GM23338 (cell line): ENCODE measurements around the gene ANKMY2. TPM values are rescaled to one million over a fixed set of nuclear protein-coding genes. Genes with fewer than 3 reads are reported as not detected.

Experiments used
- ATAC-seq: fragments of 200-7000 bp; cut with Tn5 transposase; 3 replicates; pipeline ENCODE4 v1.9.1; 2020
- DNase-seq: peaks from one replicate; pipeline ENCODE4 v3.0.0-alpha.2; 2015; ENCODE audit warnings: low spot score
- H2AFZ ChIP-seq: fragments of 200-600 bp; sonication (generic); 2 replicates; pipeline ENCODE4 v1.8.0; 2016; ENCODE audit warnings: antibody characterized with exemption, mild to moderate bottlenecking, moderate library complexity
- H3F3A ChIP-seq: fragments of 200-600 bp; sonication (generic); replicated peaks from 2 replicates; pipeline ENCODE4 v1.8.0; 2017; ENCODE audit warnings: antibody characterized with exemption, mixed run types, low read depth
- H3K27ac ChIP-seq: fragments of 200-600 bp; sonication (generic); 2 replicates; pipeline ENCODE4 v1.6.1; 2016; ENCODE audit warnings: low read depth
- H3K27me3 ChIP-seq: fragments of 200-600 bp; sonication (generic); 2 replicates; pipeline ENCODE4 v1.8.0; 2016; ENCODE audit warnings: mild to moderate bottlenecking, mixed run types, moderate library complexity; ENCODE audit not compliant: insufficient read depth
- H3K36me3 ChIP-seq: fragments of 200-600 bp; sonication (generic); 2 replicates; pipeline ENCODE4 v1.8.0; 2016; ENCODE audit warnings: mild to moderate bottlenecking; ENCODE audit not compliant: insufficient read depth
- H3K4me1 ChIP-seq: fragments of 200-600 bp; sonication (generic); 2 replicates; pipeline ENCODE4 v1.8.0; 2016; ENCODE audit warnings: mild to moderate bottlenecking, moderate library complexity; ENCODE audit not compliant: insufficient read depth
- H3K4me2 ChIP-seq: fragments of 200-600 bp; sonication (generic); 2 replicates; pipeline ENCODE4 v1.7.1; 2017; ENCODE audit warnings: mixed run types
- H3K4me3 ChIP-seq: fragments of 200-600 bp; sonication (generic); 2 replicates; pipeline ENCODE4 v1.6.1; 2016; ENCODE audit warnings: mixed run types
- H3K79me2 ChIP-seq: fragments of 200-600 bp; sonication (generic); replicated peaks from 2 replicates; pipeline ENCODE4 v1.8.0; 2017; ENCODE audit warnings: mild to moderate bottlenecking; ENCODE audit not compliant: insufficient read depth
- H3K9me2 ChIP-seq: fragments of 200-600 bp; sonication (generic); 2 replicates; pipeline ENCODE4 v1.8.0; 2017; ENCODE audit not compliant: insufficient read depth
- H4K20me1 ChIP-seq: fragments of 200-600 bp; sonication (generic); replicated peaks from 2 replicates; pipeline ENCODE4 v1.8.0; 2017; ENCODE audit warnings: mild to moderate bottlenecking; ENCODE audit not compliant: insufficient read depth
- H3K27ac Mint-ChIP-seq: 2 replicates; pipeline ENCODE4 v1.8.0; 2020; ENCODE audit warnings: inconsistent platforms, mild to moderate bottlenecking, moderate library complexity, mixed read lengths
- H3K27me3 Mint-ChIP-seq: 3 replicates; pipeline ENCODE4 v1.8.0; 2022; ENCODE audit warnings: low read depth, mild to moderate bottlenecking, moderate library complexity, mixed read lengths, inconsistent platforms; ENCODE audit not compliant: insufficient read depth, poor library complexity
- H3K36me3 Mint-ChIP-seq: 3 replicates; pipeline ENCODE4 v1.8.0; 2021; ENCODE audit warnings: low read depth, mild to moderate bottlenecking, inconsistent platforms, moderate library complexity, mixed read lengths
- H3K4me1 Mint-ChIP-seq: 3 replicates; pipeline ENCODE4 v1.8.0; 2020; ENCODE audit warnings: mild to moderate bottlenecking, inconsistent platforms, mixed read lengths
- H3K4me3 Mint-ChIP-seq: 3 replicates; pipeline ENCODE4 v1.8.0; 2021; ENCODE audit warnings: moderate library complexity, mild to moderate bottlenecking, inconsistent platforms, mixed read lengths
- H3K9me3 Mint-ChIP-seq: 3 replicates; pipeline ENCODE4 v1.8.0; 2020; ENCODE audit warnings: moderate library complexity, mild to moderate bottlenecking, inconsistent platforms, mixed read lengths
- CREB1 ChIP-seq: fragments of 250-450 bp; sonication (Bioruptor Pico); IDR thresholded peaks from 2 replicates; pipeline ENCODE4 v1.5.0; 2020; ENCODE audit warnings: low read depth, mild to moderate bottlenecking, moderate library complexity
- EZH2 ChIP-seq: fragments of 200-600 bp; sonication (generic); IDR thresholded peaks from one replicate; pipeline ENCODE4 v1.8.0; 2017; ENCODE audit warnings: antibody characterized with exemption, mild to moderate bottlenecking, low read depth; ENCODE audit not compliant: unreplicated experiment
- EZH2phosphoT487 ChIP-seq: fragments of 200-600 bp; sonication (generic); IDR thresholded peaks from one replicate; pipeline ENCODE4 v1.8.1; 2018; ENCODE audit warnings: antibody characterized with exemption; ENCODE audit not compliant: unreplicated experiment
- JUNB ChIP-seq: IDR thresholded peaks from one replicate; pipeline ENCODE4 v1.6.1; 2016; ENCODE audit warnings: antibody characterized with exemption; ENCODE audit not compliant: unreplicated experiment
- NANOG ChIP-seq: IDR thresholded peaks from 2 replicates; pipeline ENCODE4 v1.6.1; 2016; ENCODE audit warnings: antibody characterized with exemption, borderline replicate concordance
- POLR2AphosphoS5 ChIP-seq: IDR thresholded peaks from 2 replicates; pipeline ENCODE4 v1.6.1; 2016; ENCODE audit warnings: antibody characterized with exemption, low read depth
- STAT1 ChIP-seq: IDR thresholded peaks from one replicate; pipeline ENCODE4 v1.6.1; 2016; ENCODE audit warnings: antibody characterized with exemption; ENCODE audit not compliant: unreplicated experiment
- ZNF114 ChIP-seq: fragments of 250-450 bp; sonication (Bioruptor Pico); IDR thresholded peaks from 2 replicates; pipeline ENCODE4 v1.5.0; 2020; ENCODE audit warnings: mild to moderate bottlenecking, moderate library complexity
- ZNF331 ChIP-seq: fragments of 250-450 bp; sonication (Bioruptor Pico); IDR thresholded peaks from 2 replicates; pipeline ENCODE4 v1.5.0; 2020; ENCODE audit warnings: low read depth, mild to moderate bottlenecking, moderate library complexity
- polyA plus RNA-seq: library from polyadenylated mRNA; unstranded; fragments of >200 nt; fragmentation: Nextera tagmentation; extraction: Ambion mirVana; gene quantifications from 2 replicates; pipeline ENCODE4 v1.2.1, GENCODE V29; 2016
- total RNA-seq: library from RNA; depleted of rRNA; stranded (reverse); fragments of >200 nt; shearing (Covaris generic); gene quantifications from 2 replicates; pipeline ENCODE4 v1.2.3, GENCODE V29; 2014
- TF ChIP-seq, protein P1 (sequence below): IDR thresholded peaks from 2 replicates; pipeline ENCODE4 v1.6.1; 2016; ENCODE audit warnings: antibody characterized with exemption
- TF ChIP-seq, protein P2 (sequence below): fragments of 250-450 bp; sonication (Bioruptor Pico); IDR thresholded peaks from 2 replicates; pipeline ENCODE4 v1.5.0; 2020; ENCODE audit warnings: mild to moderate bottlenecking, moderate library complexity
- TF ChIP-seq, protein P3 (sequence below): IDR thresholded peaks from one replicate; pipeline ENCODE4 v1.6.1; 2018; ENCODE audit warnings: antibody characterized with exemption; ENCODE audit not compliant: unreplicated experiment
- TF ChIP-seq, protein P4 (sequence below), 2 experiments: fragments of 200-600 bp in 1 of 2; sonication (generic) in 1 of 2; conservative IDR thresholded peaks; 2 replicates each; pipeline versions ENCODE4 v1.5.1 to v1.6.1; 2016 to 2017; ENCODE audit warnings: antibody characterized with exemption in 2 of 2, low read depth in 2 of 2, mild to moderate bottlenecking in 2 of 2, moderate library complexity in 1 of 2

The ANKMY2 gene
- total and polyA plus RNA-seq, 2 experiments from 2014 or later = 4.4 to 9.5 TPM

DNA sequence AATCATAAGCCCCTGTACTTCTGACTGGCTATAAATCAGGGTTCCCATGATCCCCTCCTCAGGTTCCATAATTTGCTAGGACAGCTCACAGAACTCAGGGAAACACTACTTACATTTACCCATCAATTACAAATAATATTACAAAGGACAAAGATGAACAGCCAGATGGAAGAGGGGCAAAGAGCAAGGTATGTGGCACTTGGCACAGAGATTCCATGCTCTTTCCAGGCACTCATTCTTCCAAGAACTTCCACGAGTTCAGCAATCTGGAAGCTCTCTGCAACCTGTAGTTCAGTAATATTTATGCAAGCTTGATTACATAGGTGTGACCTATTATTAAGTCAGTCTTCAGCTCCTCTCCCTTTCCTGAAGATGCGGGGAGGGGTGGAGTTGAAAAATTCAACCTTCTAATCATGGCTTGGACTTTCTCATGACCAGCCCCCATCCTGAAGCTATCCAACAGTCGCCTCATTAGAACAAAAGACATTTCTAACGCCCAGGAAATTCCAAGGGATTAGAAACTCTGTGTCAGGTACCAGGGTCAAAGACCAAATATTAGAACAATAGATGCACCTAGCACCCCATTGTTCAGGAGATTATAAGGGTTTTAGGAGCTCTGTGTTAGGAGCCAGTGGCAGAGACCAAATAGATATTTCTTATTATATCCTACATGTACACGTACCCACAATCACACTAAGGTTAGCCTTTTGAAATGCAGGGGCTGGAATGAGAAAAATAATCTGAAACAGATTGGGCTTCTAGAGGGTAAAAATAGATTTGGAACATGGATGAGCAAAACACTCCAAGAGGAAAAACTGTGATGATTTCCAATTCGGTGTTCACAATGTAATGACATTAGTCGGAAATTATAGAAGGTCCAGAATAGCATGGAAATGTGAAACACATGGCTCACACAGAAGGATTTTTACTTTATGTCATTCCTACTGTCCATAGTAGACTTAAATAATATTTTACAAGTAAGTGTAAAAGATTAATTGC is 7.0 kb downstream of the ANKMY2 start:
- H3K9me3 Mint-ChIP-seq = no peaks in the 10 kb centered on the region
- Histone ChIP-seq H2AFZ (no peak overlapping the region), H4K20me1 (no peaks in the 10 kb centered on the region), H3K9me2 (no peaks in the 10 kb centered on the region), H3K4me2 (no peak overlapping the region), H3F3A (no peaks in the 10 kb centered on the region), H3K27me3 (no peaks in the 10 kb centered on the region), H3K4me3 (no peak overlapping the region), H3K36me3 (no peaks in the 10 kb centered on the region), H3K4me1 (no peaks in the 10 kb centered on the region; the same call in 1 of the 2 replicates), H3K79me2 (no peaks in the 10 kb centered on the region; the same call in 1 of the 2 replicates), H3K27ac (no peak overlapping the region)
- peak overlapping the region; percentile 29; the same call in 1 of the 2 replicates for H3K27ac Mint-ChIP-seq
- DNase-seq = no peak
- H3K4me1 Mint-ChIP-seq = peaks cover 18% of the 10 kb centered on the region; the same call in 2 of the 3 replicates
- ATAC-seq = no peak
- H3K36me3 Mint-ChIP-seq = no peaks in the 10 kb centered on the region
- no peaks in the 10 kb centered on the region for H3K27me3 Mint-ChIP-seq
- TF ChIP-seq JUNB (no peak), EZH2phosphoT487 (no peak), ZNF114 (no peak), EZH2 (no peak), ZNF331 (CRISPR knock-in tag) (no peak), CREB1 (CRISPR knock-in tag) (no peak), STAT1 (no peak), POLR2AphosphoS5 (no peak), NANOG (no peak)
- TF ChIP-seq, protein P1, sequence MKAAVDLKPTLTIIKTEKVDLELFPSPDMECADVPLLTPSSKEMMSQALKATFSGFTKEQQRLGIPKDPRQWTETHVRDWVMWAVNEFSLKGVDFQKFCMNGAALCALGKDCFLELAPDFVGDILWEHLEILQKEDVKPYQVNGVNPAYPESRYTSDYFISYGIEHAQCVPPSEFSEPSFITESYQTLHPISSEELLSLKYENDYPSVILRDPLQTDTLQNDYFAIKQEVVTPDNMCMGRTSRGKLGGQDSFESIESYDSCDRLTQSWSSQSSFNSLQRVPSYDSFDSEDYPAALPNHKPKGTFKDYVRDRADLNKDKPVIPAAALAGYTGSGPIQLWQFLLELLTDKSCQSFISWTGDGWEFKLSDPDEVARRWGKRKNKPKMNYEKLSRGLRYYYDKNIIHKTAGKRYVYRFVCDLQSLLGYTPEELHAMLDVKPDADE = no peak
- TF ChIP-seq, protein P2, sequence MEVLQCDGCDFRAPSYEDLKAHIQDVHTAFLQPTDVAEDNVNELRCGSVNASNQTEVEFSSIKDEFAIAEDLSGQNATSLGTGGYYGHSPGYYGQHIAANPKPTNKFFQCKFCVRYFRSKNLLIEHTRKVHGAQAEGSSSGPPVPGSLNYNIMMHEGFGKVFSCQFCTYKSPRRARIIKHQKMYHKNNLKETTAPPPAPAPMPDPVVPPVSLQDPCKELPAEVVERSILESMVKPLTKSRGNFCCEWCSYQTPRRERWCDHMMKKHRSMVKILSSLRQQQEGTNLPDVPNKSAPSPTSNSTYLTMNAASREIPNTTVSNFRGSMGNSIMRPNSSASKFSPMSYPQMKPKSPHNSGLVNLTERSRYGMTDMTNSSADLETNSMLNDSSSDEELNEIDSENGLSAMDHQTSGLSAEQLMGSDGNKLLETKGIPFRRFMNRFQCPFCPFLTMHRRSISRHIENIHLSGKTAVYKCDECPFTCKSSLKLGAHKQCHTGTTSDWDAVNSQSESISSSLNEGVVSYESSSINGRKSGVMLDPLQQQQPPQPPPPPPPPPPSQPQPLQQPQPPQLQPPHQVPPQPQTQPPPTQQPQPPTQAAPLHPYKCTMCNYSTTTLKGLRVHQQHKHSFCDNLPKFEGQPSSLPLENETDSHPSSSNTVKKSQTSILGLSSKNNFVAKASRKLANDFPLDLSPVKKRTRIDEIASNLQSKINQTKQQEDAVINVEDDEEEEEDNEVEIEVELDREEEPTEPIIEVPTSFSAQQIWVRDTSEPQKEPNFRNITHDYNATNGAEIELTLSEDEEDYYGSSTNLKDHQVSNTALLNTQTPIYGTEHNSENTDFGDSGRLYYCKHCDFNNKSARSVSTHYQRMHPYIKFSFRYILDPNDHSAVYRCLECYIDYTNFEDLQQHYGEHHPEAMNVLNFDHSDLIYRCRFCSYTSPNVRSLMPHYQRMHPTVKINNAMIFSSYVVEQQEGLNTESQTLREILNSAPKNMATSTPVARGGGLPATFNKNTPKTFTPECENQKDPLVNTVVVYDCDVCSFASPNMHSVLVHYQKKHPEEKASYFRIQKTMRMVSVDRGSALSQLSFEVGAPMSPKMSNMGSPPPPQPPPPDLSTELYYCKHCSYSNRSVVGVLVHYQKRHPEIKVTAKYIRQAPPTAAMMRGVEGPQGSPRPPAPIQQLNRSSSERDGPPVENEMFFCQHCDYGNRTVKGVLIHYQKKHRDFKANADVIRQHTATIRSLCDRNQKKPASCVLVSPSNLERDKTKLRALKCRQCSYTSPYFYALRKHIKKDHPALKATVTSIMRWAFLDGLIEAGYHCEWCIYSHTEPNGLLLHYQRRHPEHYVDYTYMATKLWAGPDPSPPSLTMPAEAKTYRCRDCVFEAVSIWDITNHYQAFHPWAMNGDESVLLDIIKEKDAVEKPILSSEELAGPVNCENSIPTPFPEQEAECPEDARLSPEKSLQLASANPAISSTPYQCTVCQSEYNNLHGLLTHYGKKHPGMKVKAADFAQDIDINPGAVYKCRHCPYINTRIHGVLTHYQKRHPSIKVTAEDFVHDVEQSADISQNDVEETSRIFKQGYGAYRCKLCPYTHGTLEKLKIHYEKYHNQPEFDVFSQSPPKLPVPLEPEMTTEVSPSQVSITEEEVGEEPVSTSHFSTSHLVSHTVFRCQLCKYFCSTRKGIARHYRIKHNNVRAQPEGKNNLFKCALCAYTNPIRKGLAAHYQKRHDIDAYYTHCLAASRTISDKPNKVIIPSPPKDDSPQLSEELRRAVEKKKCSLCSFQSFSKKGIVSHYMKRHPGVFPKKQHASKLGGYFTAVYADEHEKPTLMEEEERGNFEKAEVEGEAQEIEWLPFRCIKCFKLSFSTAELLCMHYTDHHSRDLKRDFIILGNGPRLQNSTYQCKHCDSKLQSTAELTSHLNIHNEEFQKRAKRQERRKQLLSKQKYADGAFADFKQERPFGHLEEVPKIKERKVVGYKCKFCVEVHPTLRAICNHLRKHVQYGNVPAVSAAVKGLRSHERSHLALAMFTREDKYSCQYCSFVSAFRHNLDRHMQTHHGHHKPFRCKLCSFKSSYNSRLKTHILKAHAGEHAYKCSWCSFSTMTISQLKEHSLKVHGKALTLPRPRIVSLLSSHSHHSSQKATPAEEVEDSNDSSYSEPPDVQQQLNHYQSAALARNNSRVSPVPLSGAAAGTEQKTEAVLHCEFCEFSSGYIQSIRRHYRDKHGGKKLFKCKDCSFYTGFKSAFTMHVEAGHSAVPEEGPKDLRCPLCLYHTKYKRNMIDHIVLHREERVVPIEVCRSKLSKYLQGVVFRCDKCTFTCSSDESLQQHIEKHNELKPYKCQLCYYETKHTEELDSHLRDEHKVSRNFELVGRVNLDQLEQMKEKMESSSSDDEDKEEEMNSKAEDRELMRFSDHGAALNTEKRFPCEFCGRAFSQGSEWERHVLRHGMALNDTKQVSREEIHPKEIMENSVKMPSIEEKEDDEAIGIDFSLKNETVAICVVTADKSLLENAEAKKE (CRISPR knock-in tag) = no peak
- TF ChIP-seq, protein P3, sequence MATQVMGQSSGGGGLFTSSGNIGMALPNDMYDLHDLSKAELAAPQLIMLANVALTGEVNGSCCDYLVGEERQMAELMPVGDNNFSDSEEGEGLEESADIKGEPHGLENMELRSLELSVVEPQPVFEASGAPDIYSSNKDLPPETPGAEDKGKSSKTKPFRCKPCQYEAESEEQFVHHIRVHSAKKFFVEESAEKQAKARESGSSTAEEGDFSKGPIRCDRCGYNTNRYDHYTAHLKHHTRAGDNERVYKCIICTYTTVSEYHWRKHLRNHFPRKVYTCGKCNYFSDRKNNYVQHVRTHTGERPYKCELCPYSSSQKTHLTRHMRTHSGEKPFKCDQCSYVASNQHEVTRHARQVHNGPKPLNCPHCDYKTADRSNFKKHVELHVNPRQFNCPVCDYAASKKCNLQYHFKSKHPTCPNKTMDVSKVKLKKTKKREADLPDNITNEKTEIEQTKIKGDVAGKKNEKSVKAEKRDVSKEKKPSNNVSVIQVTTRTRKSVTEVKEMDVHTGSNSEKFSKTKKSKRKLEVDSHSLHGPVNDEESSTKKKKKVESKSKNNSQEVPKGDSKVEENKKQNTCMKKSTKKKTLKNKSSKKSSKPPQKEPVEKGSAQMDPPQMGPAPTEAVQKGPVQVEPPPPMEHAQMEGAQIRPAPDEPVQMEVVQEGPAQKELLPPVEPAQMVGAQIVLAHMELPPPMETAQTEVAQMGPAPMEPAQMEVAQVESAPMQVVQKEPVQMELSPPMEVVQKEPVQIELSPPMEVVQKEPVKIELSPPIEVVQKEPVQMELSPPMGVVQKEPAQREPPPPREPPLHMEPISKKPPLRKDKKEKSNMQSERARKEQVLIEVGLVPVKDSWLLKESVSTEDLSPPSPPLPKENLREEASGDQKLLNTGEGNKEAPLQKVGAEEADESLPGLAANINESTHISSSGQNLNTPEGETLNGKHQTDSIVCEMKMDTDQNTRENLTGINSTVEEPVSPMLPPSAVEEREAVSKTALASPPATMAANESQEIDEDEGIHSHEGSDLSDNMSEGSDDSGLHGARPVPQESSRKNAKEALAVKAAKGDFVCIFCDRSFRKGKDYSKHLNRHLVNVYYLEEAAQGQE = no peak
- TF ChIP-seq, protein P4, sequence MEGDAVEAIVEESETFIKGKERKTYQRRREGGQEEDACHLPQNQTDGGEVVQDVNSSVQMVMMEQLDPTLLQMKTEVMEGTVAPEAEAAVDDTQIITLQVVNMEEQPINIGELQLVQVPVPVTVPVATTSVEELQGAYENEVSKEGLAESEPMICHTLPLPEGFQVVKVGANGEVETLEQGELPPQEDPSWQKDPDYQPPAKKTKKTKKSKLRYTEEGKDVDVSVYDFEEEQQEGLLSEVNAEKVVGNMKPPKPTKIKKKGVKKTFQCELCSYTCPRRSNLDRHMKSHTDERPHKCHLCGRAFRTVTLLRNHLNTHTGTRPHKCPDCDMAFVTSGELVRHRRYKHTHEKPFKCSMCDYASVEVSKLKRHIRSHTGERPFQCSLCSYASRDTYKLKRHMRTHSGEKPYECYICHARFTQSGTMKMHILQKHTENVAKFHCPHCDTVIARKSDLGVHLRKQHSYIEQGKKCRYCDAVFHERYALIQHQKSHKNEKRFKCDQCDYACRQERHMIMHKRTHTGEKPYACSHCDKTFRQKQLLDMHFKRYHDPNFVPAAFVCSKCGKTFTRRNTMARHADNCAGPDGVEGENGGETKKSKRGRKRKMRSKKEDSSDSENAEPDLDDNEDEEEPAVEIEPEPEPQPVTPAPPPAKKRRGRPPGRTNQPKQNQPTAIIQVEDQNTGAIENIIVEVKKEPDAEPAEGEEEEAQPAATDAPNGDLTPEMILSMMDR (conservative IDR thresholded peaks at IDR 0.05; ENCODE audit: low read depth in 2 of 2) = no peak
- H3K4me3 Mint-ChIP-seq = no peak overlapping the region
